ENCODE results near the gene ELK3. TPM values are rescaled to one million over a fixed set of nuclear protein-coding genes. Genes with fewer than 3 reads are reported as not detected.

Gene ELK3
- total RNA-seq: 10 to 100 TPM; 33.8 to 43.1 (median 33.9) TPM

- Mint-ChIP-seq H3K27me3 (ENCODE audit: low read depth) (no peaks in the 10 kb centered on the region), H3K4me3 (peak within 1 kb of the TSS; percentile 98), H3K9me3 (no peaks in the 10 kb centered on the region), H3K36me3 (ENCODE audit: insufficient read depth) (peaks cover 4% of the 10 kb centered on the region), H3K4me1 (ENCODE audit: low read depth) (peaks cover 51% of the 10 kb centered on the region)
- peak; percentile 55 for DNase-seq
- peak; percentile 25 to 26 for ATAC-seq
These were observed at the start of gene ELK3 for GRCh38 chr12:96193725-96194575. ELK3 (plus strand) TSS chr12:96194375.

DNA sequence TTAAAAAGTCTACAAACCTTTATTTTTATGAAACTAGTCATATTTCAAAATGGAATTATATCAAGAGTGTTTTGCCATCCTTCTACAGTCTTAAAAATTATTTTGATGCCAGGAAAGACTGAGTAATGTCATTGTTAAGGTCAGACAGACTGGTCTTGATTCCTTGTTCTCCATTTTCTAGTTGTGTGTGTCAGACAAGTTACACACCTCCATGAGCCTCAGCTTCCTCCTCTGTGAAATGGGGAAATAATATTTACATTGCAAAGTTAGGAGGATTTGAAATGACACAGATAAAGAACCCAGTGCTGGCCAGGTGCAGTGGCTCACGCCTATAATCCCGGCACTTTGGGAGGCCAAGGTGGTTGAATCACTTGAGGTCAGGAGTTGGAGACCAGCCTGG lies 47.4 kb upstream of the ELK3 start:
- H3K27me3 Mint-ChIP-seq (ENCODE audit: low read depth): no peaks in the 10 kb centered on the region
- ATAC-seq (no peak), DNase-seq (no peak)
- H3K4me3 Mint-ChIP-seq: no peak overlapping the region
- H3K9me3 Mint-ChIP-seq: no peaks in the 10 kb centered on the region
- no peaks in the 10 kb centered on the region for H3K36me3 Mint-ChIP-seq (ENCODE audit: insufficient read depth)
- peaks cover 23% of the 10 kb centered on the region for H3K4me1 Mint-ChIP-seq (ENCODE audit: low read depth)

DNA sequence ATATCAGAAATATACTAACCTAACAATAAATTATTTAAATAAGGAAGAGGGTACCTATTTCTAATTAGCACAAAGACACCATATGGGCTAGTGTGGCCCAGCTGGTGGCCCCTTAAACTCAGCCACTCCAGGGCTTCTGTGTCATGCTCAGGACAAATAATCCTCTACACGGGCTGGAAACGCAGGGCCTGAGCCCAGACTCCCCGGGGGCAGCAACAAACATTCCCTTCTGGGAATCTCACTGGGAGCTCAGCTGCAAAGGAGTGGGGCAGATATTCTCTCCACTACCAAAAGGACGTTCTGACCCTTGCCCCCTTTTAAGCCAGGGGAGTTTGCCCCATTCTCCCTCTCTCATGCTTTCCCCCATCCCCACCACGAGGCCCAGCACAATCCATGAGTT lies 43.7 kb upstream of the ELK3 start:
- Mint-ChIP-seq H3K4me1 (ENCODE audit: low read depth) (no peaks in the 10 kb centered on the region), H3K4me3 (no peak overlapping the region), H3K36me3 (ENCODE audit: insufficient read depth) (no peaks in the 10 kb centered on the region), H3K27me3 (ENCODE audit: low read depth) (no peaks in the 10 kb centered on the region), H3K9me3 (no peaks in the 10 kb centered on the region)
- no peak for DNase-seq
- ATAC-seq: no peak

- ATAC-seq (no peak), DNase-seq (no peak)
- no peak overlapping the region for H3K4me3 Mint-ChIP-seq
- no peaks in the 10 kb centered on the region for H3K9me3 Mint-ChIP-seq
- H3K27me3 Mint-ChIP-seq (ENCODE audit: low read depth): no peaks in the 10 kb centered on the region
- no peaks in the 10 kb centered on the region for H3K4me1 Mint-ChIP-seq (ENCODE audit: low read depth)
- no peaks in the 10 kb centered on the region for H3K36me3 Mint-ChIP-seq (ENCODE audit: insufficient read depth)
These were observed 42.0 kb upstream of the ELK3 start for GRCh38 chr12:96152164-96152563.

DNA sequence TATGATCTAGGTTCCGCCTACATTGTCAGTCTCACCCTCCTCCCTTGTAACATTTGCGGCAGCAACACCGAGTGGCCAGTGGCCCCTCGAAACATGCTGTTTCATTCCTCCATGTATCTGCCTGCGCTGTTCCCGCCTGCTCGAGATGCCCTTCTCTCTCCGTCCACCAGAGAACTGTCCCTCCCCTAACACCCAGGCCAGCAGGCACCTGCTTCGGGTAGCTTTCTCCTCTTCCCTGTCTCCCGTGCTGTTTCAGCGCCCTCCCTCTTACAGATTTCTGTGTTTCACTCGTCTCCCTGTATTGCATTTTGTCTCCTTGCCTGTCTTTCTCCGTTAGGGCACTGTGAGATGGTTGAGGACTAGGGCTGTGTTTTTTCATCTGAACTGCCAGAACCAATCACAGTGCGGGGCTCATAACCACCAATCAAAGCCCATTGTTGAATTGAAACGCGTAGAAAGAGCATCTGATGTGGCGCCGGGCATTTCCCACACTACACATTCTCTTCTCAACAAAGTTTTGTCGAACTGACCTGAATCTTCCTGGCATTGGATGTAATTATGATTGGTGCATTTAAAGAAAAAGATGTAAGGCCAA lies 40.9 kb upstream of the ELK3 start:
- ATAC-seq (no peak), DNase-seq (no peak)
- no peaks in the 10 kb centered on the region for H3K9me3 Mint-ChIP-seq
- H3K4me1 Mint-ChIP-seq (ENCODE audit: low read depth): no peaks in the 10 kb centered on the region
- H3K27me3 Mint-ChIP-seq (ENCODE audit: low read depth): no peaks in the 10 kb centered on the region
- no peak overlapping the region for H3K4me3 Mint-ChIP-seq
- no peaks in the 10 kb centered on the region for H3K36me3 Mint-ChIP-seq (ENCODE audit: insufficient read depth)

- Mint-ChIP-seq H3K36me3 (ENCODE audit: insufficient read depth) (no peaks in the 10 kb centered on the region), H3K27me3 (ENCODE audit: low read depth) (no peaks in the 10 kb centered on the region), H3K4me3 (no peak overlapping the region), H3K4me1 (ENCODE audit: low read depth) (no peaks in the 10 kb centered on the region), H3K9me3 (no peaks in the 10 kb centered on the region)
- DNase-seq (no peak), ATAC-seq (no peak)
These were observed 39.0 kb upstream of the ELK3 start for GRCh38 chr12:96155181-96155580.

DNA sequence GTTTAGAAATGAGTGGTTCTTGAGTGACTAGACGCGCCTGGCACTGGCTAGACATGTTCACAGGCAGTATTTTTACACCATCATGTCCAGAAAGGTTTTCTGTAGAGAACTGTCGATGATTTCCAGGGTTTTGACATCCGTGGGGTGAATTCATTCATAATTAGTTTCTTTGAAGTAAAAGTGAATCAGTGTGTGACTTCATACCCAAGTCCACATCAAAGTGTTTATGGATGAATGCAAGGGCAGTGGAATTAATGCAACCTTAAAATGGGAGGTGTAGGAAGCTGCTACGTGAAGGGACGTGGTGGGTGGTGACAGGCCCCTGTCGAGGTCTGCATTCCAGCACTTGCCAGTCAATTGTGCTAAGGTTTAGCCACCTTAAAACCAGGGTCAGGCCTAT lies 38.4 kb upstream of the ELK3 start:
- Mint-ChIP-seq H3K9me3 (no peaks in the 10 kb centered on the region), H3K4me3 (no peak overlapping the region), H3K36me3 (ENCODE audit: insufficient read depth) (no peaks in the 10 kb centered on the region), H3K4me1 (ENCODE audit: low read depth) (no peaks in the 10 kb centered on the region), H3K27me3 (ENCODE audit: low read depth) (no peaks in the 10 kb centered on the region)
- no peak for DNase-seq
- no peak for ATAC-seq

- ATAC-seq (no peak), DNase-seq (no peak)
- no peak overlapping the region for H3K4me3 Mint-ChIP-seq
- H3K4me1 Mint-ChIP-seq (ENCODE audit: low read depth): no peaks in the 10 kb centered on the region
- H3K36me3 Mint-ChIP-seq (ENCODE audit: insufficient read depth): no peaks in the 10 kb centered on the region
- H3K9me3 Mint-ChIP-seq: no peaks in the 10 kb centered on the region
- no peaks in the 10 kb centered on the region for H3K27me3 Mint-ChIP-seq (ENCODE audit: low read depth)
These were observed 38.0 kb upstream of the ELK3 start for GRCh38 chr12:96156211-96156610.

- no peaks in the 10 kb centered on the region for H3K9me3 Mint-ChIP-seq
These were observed 36.7 kb upstream of the ELK3 start for GRCh38 chr12:96157427-96157826.

GRCh38 chr12:96164951-96165811 lies 29.0 kb upstream of the ELK3 start:
- Mint-ChIP-seq H3K27me3 (ENCODE audit: low read depth) (no peaks in the 10 kb centered on the region), H3K9me3 (no peaks in the 10 kb centered on the region), H3K4me3 (no peak overlapping the region), H3K36me3 (ENCODE audit: insufficient read depth) (no peaks in the 10 kb centered on the region), H3K4me1 (ENCODE audit: low read depth) (no peaks in the 10 kb centered on the region)
- no peak for DNase-seq
- no peak for ATAC-seq

More at GRCh38 chr12:96157427-96157826, 36.7 kb upstream of the ELK3 start:
- DNase-seq (no peak), ATAC-seq (no peak)
- Mint-ChIP-seq H3K4me3 (no peak overlapping the region), H3K4me1 (ENCODE audit: low read depth) (no peaks in the 10 kb centered on the region), H3K27me3 (ENCODE audit: low read depth) (no peaks in the 10 kb centered on the region), H3K36me3 (ENCODE audit: insufficient read depth) (no peaks in the 10 kb centered on the region)

DNA sequence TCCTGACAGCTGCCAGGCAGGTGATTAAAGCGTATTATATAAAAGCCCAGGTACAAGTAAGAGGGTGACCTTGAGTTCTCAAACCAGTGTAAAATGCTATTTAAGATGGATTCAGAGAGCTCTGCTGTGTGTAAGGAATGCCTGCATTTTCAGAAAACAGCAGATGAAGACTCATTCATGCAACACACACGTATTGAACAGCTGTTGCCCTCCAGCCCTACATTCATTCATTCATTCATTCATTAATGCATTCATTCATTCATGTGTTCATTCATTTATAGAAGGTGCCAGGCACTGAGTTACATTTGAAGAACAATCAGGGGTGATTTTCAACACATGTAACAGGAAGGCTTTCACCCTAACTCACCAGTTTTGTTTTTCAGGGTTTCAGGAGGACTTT lies 27.4 kb upstream of the ELK3 start:
- DNase-seq (no peak), ATAC-seq (no peak)
- Mint-ChIP-seq H3K27me3 (ENCODE audit: low read depth) (no peaks in the 10 kb centered on the region), H3K9me3 (no peaks in the 10 kb centered on the region), H3K4me3 (no peak overlapping the region), H3K4me1 (ENCODE audit: low read depth) (no peaks in the 10 kb centered on the region), H3K36me3 (ENCODE audit: insufficient read depth) (no peaks in the 10 kb centered on the region)

DNA sequence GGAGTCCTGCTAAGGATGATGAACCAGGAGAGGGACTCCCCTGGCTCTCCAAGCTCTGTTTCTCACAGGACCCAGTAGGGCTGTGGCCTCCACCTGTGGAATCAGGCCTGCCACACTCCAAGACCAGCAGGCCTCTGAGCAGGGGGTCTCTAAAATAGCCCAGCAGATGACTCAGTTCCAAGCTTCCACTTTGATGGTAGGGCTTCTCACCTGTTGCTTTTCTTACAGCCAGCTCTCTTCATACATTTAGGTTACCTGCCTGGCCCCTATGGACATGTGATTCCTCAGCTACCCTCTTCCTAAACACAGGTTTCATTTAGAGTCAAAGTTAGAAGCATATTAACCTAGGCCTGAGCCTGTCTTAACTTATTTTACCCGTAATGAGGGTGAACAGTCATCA lies 26.7 kb upstream of the ELK3 start:
- ATAC-seq (no peak), DNase-seq (no peak)
- H3K4me3 Mint-ChIP-seq: no peak overlapping the region
- peaks cover under 1% of the 10 kb centered on the region for H3K4me1 Mint-ChIP-seq (ENCODE audit: low read depth)
- H3K36me3 Mint-ChIP-seq (ENCODE audit: insufficient read depth): no peaks in the 10 kb centered on the region
- peaks cover 3% of the 10 kb centered on the region for H3K9me3 Mint-ChIP-seq
- no peaks in the 10 kb centered on the region for H3K27me3 Mint-ChIP-seq (ENCODE audit: low read depth)

GRCh38 chr12:96170328-96170727 lies 23.8 kb upstream of the ELK3 start:
- Mint-ChIP-seq H3K36me3 (ENCODE audit: insufficient read depth) (no peaks in the 10 kb centered on the region), H3K4me1 (ENCODE audit: low read depth) (peaks cover 3% of the 10 kb centered on the region), H3K4me3 (no peak overlapping the region), H3K9me3 (peaks cover 5% of the 10 kb centered on the region), H3K27me3 (ENCODE audit: low read depth) (peaks cover 3% of the 10 kb centered on the region)
- no peak for DNase-seq
- ATAC-seq: no peak

DNA sequence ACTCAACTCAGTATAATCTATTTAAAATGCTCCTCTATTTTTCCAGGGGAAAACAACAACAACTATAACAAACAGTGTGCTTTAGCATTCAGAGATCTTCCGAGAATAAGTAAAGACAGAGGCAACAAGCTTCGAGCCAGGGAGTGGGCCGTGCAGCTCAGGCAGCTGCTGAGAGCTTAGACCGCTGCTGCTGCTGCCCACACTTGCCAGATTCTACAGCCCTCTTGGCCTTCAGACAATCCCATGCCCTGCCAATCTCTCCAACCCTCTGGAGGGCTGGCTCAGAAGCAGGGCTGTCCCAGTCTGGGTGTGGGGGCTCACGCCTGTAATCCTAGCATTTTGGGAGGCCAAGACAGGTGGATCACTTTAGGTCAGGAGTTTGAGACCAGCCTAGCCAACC lies 23.4 kb upstream of the ELK3 start:
- no peak for DNase-seq

More for the DNA sequence above, 23.4 kb upstream of the ELK3 start:
- Mint-ChIP-seq H3K36me3 (ENCODE audit: insufficient read depth) (no peaks in the 10 kb centered on the region), H3K4me3 (no peak overlapping the region), H3K9me3 (peaks cover 5% of the 10 kb centered on the region), H3K27me3 (ENCODE audit: low read depth) (peaks cover 3% of the 10 kb centered on the region), H3K4me1 (ENCODE audit: low read depth) (peaks cover 3% of the 10 kb centered on the region)
- ATAC-seq: no peak

All from activated T-cell treated with anti-CD3 and anti-CD28 coated beads, Interleukin-2, amount 50 U/mL, for 4 hours (primary cell).